ENCODE measurements around the gene PXMP2.
"Not testable (repeated sequence)": the region's sequence is repeated elsewhere in the genome, so short reads cannot be mapped to it uniquely, and the experiment has no call there.

Gene PXMP2

DNA sequence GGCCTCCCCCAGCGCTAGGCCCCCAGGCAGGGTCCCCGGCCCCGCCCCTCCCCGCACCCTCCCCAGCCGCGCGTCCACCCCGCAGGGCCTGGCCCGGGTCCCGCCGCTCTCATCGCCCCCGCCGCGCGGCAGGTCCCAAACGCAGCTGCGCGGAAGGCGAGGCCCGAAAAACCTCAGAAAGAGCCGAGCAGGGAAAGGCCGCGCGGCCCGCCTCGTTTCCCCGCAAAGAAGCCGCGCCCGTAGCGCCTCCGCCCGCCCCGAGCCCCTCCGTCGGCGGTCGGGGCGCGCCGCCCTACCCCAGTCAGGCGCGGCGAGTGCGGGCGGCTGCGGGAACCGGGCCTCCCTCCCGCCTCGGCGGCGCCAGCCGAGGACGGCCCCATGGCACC is 569 bp upstream of the PXMP2 start:
- TF ChIP-seq ZFX (IDR thresholded peaks at IDR 0.05): peak; percentile 74
- TF ChIP-seq, protein P1, sequence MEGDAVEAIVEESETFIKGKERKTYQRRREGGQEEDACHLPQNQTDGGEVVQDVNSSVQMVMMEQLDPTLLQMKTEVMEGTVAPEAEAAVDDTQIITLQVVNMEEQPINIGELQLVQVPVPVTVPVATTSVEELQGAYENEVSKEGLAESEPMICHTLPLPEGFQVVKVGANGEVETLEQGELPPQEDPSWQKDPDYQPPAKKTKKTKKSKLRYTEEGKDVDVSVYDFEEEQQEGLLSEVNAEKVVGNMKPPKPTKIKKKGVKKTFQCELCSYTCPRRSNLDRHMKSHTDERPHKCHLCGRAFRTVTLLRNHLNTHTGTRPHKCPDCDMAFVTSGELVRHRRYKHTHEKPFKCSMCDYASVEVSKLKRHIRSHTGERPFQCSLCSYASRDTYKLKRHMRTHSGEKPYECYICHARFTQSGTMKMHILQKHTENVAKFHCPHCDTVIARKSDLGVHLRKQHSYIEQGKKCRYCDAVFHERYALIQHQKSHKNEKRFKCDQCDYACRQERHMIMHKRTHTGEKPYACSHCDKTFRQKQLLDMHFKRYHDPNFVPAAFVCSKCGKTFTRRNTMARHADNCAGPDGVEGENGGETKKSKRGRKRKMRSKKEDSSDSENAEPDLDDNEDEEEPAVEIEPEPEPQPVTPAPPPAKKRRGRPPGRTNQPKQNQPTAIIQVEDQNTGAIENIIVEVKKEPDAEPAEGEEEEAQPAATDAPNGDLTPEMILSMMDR (conservative IDR thresholded peaks at IDR 0.05): no peak
- H3K27ac ChIP-seq: peak overlapping the region; percentile 92

GRCh38 chr12:132689227-132689626 is 1.8 kb downstream of the PXMP2 start:
- TF ChIP-seq, protein P1 (conservative IDR thresholded peaks at IDR 0.05): no peak
- TF ChIP-seq ZFX (IDR thresholded peaks at IDR 0.05): no peak
- H3K27ac ChIP-seq: peak overlapping the region; percentile 45

- peak overlapping the region; percentile 45; the same call in 1 of the 2 replicates for H3K27ac ChIP-seq
- TF ChIP-seq, protein P1 (conservative IDR thresholded peaks at IDR 0.05): no peak
- no peak for TF ChIP-seq ZFX (IDR thresholded peaks at IDR 0.05)
Observed at GRCh38 chr12:132690112-132690511, 2.7 kb downstream of the PXMP2 start.

- H3K27ac ChIP-seq: not testable (repeated sequence)
Observed at GRCh38 chr12:132692030-132692429, 4.6 kb downstream of the PXMP2 start.

- H3K27ac ChIP-seq: not testable (repeated sequence)
Observed at GRCh38 chr12:132694888-132695287, 7.5 kb downstream of the PXMP2 start.

DNA sequence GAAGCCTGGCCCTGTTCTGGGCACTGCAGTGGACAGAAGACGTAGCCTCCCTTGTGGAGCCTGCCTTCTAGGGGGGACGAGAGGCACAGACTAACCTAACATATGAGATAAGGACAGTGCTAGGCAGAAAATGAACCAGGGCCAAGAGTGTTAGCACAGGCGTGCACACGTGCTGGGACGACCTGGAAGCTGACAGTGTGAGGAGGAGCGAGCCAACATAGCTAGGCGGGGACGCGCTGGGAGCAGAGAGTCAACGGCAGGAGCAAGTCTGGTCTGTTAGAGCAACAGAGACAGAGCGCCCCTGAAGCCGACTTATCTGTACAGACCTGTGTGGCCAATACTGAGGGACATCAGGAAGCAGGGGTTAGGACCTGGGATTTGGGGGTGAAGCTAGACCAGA is 8.0 kb downstream of the PXMP2 start:
- no peak overlapping the region for H3K27ac ChIP-seq
- TF ChIP-seq, protein P1 (conservative IDR thresholded peaks at IDR 0.05): no peak
- TF ChIP-seq ZFX (IDR thresholded peaks at IDR 0.05): no peak

DNA sequence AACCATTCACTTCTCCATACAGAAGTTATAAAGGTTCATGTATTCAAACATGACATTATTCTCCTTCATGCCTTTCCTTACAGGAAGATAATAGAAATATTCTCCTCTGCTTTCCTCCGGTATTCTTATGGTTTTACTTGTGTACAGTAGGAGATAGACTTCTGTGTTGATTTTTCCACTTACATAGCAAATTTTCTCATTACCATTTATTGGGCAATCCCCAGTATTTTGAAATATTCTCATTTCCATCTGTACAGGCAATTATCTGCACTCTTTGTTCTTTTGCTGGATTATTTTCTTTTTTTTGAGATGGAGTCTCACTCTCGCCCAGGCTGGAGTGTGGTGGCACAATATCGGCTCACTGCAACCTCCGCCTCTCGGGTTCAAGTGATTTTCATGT is 11.0 kb downstream of the PXMP2 start:
- no peak overlapping the region for H3K27ac ChIP-seq
- TF ChIP-seq, protein P1 (conservative IDR thresholded peaks at IDR 0.05): no peak
- TF ChIP-seq ZFX (IDR thresholded peaks at IDR 0.05): no peak

GRCh38 chr12:132700212-132700822 is 12.9 kb downstream of the PXMP2 start:
- peak overlapping the region; percentile 75 for H3K27ac ChIP-seq
- TF ChIP-seq ZFX (IDR thresholded peaks at IDR 0.05): no peak
- TF ChIP-seq, protein P1 (conservative IDR thresholded peaks at IDR 0.05): no peak
